ENCODE measurements around the gene TRIM45.

Gene TRIM45

GRCh38 chr1:117098287-117098890, 23.2 kb downstream of the TRIM45 start:
- DNase-seq, result no peak

DNA sequence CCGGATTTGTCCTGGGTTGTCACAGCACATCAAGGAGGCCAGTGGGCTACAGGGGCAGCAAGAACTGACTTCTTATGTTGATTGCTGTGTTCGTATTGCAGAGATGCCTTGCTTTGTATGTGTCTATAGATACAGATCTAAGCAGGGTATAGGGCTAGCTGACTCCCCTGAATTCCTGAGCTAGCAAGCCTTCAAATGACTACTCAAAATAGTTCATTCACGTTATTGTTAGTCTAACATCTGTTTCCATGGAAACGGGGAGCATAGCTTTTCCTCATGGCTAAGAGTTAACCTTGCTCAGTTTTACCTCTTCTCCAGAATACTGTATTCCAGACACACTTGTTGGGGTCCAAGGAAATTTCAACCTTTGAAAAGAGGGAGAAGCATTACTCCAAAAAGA, 24.1 kb downstream of the TRIM45 start:
- DNase-seq, result no peak

GRCh38 chr1:117096951-117097408, 24.6 kb downstream of the TRIM45 start:
- no peak for DNase-seq

GRCh38 chr1:117094841-117095604, 26.5 kb downstream of the TRIM45 start:
- no peak for DNase-seq

GRCh38 chr1:117093870-117094621, 27.5 kb downstream of the TRIM45 start:
- DNase-seq, result peak in 1 of 4 experiments; percentile 2

DNA sequence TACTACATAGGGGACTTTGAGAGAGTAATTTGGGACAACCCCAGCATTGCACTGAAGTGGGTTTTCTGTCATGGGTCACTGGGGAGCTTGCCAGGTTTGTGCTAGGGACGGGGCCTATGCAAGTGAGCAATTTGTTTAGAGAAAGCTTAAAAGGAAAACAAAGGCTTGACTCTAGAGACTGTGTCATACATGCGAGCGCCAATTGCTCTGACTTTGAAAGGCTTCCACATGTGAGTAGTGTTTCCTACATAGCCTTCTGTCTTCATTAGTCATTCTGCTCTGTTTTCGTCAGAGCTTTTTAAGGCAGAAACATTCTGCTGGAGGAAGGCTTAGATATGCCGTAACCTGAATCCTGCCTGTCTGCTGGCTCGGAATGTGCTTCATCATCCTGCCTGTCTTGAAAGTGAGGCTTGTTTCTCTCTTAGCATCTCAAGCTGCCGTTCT, 28.4 kb downstream of the TRIM45 start:
- DNase-seq, result no peak

DNA sequence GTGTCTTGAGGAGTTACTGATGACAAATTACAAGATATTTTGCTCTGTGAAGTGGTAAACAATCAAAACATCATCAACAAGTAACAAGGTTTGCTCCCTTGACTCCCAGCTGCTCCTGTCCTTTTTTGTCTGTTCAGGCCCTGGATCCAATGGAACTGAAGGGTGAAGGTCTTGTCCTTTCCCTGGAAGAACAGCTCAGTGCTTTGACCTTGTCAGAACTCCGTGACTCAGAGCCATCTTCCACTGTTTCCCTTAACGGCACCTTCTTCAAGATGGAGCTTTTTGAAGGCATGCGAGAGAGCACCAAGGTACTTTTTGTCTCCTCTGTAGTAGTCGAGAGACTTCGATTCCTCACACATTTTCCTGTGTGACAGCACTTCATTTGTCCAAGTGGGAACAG, 29.0 kb downstream of the TRIM45 start:
- no peak for DNase-seq

- no peak for DNase-seq
Observed at GRCh38 chr1:117089996-117090395, 31.6 kb downstream of the TRIM45 start.

- no peak for DNase-seq
Observed at GRCh38 chr1:117087686-117088085, 33.9 kb downstream of the TRIM45 start.

DNA sequence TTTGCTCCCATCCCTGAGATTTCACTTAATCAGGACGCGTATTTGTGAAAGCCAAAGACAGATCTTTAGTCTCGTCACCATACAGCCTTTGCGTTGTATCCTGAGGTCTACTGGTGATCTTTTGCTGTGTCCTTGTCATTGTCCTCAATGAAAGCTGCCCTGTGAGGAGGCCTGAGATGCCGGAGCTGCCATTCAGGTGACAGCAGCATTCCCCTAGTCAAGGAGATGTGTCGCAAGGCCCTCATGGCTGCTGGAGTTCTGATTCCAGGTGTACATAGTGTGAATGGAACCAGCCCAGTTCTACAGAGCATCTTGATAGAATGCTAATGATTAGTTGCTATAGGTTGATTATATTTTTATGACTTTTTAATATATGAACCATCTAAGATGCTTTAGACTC, 37.3 kb downstream of the TRIM45 start:
- DNase-seq, result no peak

- DNase-seq, result no peak
Observed at GRCh38 chr1:117079737-117080136, 41.8 kb downstream of the TRIM45 start.

- no peak for DNase-seq
Observed at GRCh38 chr1:117077267-117077666, 44.3 kb downstream of the TRIM45 start.

GRCh38 chr1:117076648-117077047, 44.9 kb downstream of the TRIM45 start:
- no peak for DNase-seq

DNA sequence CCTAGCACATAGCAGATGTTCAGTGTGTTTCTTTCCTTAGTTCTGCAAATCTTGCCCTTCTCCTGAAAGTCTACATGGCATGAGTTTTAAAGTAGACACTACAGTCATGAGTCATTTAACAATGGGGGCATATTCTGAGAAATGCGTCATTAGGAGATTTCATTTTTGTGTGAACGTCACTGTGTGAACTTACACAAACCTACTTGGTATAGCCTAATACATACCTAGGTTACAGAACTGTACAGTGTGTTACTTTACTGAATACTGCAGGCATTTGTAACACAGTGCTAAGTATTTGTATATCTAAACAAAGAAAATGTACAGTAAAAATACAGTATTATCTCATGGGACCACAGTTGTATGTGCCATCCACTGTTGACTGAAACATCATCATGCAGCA, 51.4 kb downstream of the TRIM45 start:
- no peak for DNase-seq

- DNase-seq, result no peak
Observed at GRCh38 chr1:117069220-117069844, 52.2 kb downstream of the TRIM45 start.

DNA sequence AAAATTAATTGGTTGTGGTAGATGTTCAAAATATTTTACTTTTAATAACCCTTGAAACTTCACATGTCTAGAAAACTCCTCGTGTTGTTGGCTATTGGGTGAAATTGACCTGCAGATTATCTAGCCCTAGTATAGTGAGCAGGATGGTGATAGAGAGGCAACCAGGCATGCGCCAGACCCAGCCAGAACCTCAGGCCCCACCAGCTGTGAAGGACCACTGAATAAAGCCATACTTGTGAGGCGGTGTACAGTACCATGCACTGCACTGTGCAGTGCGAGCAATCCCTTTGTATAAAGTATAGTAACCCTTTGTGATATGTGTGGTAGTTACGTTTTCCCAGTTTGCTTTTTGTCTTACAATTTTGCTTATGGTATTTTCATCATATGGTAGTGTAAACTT, 53.0 kb downstream of the TRIM45 start:
- DNase-seq, result no peak

DNA sequence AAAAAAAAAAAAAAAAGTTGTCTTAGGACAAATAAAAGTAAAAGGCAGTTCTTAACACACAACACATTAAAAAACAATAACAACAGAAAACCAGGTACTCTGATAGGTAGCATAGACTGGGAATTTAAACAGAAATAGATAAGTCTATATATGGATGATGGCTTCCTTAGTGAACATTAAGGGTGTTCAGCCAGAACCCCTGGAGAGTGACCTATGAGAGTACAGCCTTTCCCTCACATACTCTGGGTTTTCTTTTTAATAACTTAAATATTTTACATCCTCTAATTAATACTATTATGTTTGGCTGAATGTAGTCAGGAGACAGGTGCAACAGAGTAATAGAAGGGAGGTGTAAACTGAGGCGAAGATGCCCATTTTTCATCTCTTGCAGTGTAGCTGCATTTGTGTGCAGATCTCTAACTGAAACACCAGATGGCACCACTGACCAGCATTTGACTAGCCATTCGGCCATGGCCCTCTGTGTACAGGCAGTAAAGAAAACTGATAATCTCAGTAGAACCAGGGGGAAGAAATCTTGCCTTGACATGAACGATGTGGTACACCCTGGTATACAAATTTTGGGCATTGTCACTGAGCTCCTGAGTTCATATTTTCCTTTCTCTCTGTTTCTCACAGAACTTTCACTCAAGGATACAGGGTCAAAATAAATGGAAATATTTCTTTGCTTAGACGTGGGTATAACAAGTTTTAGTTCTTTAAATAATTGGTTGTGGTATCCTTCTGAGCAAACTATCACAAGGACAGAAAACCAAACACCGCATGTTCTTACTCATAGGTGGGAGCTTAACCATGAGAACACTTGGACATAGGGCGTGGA, 53.8 kb downstream of the TRIM45 start:
- DNase-seq, result no peak

DNA sequence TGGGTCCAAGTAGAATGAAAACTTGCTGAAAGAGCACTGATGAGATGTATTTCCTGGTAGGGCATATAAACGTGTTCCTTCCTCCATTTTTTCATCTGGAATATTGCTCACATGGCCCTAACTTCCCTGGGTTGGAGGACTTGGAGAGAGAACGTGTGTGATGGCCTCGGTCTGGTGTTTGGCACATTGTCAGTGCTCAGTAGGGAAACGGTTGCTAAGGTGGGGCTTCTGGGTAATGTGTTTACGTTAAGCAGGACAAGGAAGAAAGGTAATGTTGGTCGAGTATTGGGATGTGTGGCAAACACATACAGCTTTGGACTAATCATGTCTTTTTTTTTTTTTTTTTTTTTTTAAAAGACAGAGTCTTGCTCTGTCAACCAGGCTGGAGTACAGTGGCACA, 55.2 kb downstream of the TRIM45 start:
- DNase-seq, result no peak

- DNase-seq, result no peak
Observed at GRCh38 chr1:117061986-117062415, 59.5 kb downstream of the TRIM45 start.
